ENCODE measurements around the gene APOBEC3A.

DNA sequence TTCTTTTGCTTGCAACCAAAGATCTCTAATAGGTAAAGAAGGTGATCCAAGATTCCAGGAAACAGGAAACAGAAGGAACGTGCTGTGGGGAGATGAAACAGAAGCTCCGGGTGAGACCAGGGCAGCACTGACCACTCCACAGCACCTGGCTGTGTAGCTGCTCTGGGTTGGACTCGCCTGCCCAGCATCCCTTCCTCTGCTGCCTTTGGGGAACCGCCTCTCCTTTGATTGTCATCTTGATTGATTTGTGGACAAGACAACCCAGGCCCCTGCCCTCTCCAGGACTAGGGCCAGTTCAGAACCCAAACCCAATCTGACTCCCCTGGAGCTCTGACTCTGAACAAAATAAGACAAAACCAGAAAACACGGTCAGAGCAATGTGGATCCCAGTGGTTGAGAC is 14.7 kb upstream of the APOBEC3A start:
- TF ChIP-seq, protein P1, sequence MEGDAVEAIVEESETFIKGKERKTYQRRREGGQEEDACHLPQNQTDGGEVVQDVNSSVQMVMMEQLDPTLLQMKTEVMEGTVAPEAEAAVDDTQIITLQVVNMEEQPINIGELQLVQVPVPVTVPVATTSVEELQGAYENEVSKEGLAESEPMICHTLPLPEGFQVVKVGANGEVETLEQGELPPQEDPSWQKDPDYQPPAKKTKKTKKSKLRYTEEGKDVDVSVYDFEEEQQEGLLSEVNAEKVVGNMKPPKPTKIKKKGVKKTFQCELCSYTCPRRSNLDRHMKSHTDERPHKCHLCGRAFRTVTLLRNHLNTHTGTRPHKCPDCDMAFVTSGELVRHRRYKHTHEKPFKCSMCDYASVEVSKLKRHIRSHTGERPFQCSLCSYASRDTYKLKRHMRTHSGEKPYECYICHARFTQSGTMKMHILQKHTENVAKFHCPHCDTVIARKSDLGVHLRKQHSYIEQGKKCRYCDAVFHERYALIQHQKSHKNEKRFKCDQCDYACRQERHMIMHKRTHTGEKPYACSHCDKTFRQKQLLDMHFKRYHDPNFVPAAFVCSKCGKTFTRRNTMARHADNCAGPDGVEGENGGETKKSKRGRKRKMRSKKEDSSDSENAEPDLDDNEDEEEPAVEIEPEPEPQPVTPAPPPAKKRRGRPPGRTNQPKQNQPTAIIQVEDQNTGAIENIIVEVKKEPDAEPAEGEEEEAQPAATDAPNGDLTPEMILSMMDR (IDR thresholded peaks at IDR 0.05; ENCODE audit: insufficient read depth, low read length, poor library complexity, severe bottlenecking) = no peak
- no peak for TF ChIP-seq EZH2phosphoT487 (conservative IDR thresholded peaks at IDR 0.05; ENCODE audit: low read length)
